T-helper 1 cell treated with Interleukin-12 subunit alpha and Interleukin-12 subunit beta and Interleukin-4 antibody, amounts not matched to agents 30 μg/mL and 1 μg/mL, for 36 hours (primary cell): ENCODE measurements around the gene MIGA2.

ENCODE experiments used
- H3K27ac Mint-ChIP-seq: one replicate; pipeline ENCODE4 v1.8.0; 2021; ENCODE audit warnings: mild to moderate bottlenecking, mixed read lengths
- H3K27me3 Mint-ChIP-seq: one replicate; pipeline ENCODE4 v1.8.0; 2021; ENCODE audit warnings: low read depth, mixed read lengths
- H3K36me3 Mint-ChIP-seq: one replicate; pipeline ENCODE4 v1.8.0; 2021; ENCODE audit warnings: low read depth, mixed read lengths
- H3K4me1 Mint-ChIP-seq: one replicate; pipeline ENCODE4 v1.8.0; 2021; ENCODE audit warnings: low read depth, mixed read lengths
- H3K4me3 Mint-ChIP-seq: one replicate; pipeline ENCODE4 v1.8.0; 2021; ENCODE audit warnings: mild to moderate bottlenecking, moderate library complexity, mixed read lengths
- H3K9me3 Mint-ChIP-seq: one replicate; pipeline ENCODE4 v1.8.0; 2021; ENCODE audit warnings: mixed read lengths

MIGA2 gene

DNA sequence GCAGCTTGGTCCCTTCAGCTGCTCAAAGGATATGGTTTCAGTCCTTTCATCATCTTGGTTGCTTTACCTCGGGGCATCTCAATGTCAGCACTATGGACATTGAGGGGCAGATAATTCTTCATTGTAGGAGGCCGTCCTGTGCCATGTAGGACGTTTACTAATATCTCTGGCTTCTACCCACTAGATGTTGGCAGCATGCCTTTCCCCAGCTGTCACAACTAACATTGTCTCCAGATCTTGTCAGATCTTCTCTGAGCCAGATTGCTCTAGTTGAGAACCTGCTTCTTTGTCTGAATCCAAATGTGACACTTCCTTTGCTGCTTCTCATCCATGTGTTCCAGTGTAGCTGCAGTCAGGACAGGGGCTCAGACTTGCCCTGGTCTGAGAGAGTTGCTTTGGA is 85.1 kb downstream of the MIGA2 start:
- H3K9me3 Mint-ChIP-seq: no peaks in the 10 kb centered on the region
- H3K36me3 Mint-ChIP-seq: peaks cover 9% of the 10 kb centered on the region
- no peak overlapping the region for H3K4me3 Mint-ChIP-seq
- peaks cover 3% of the 10 kb centered on the region for H3K4me1 Mint-ChIP-seq
- no peaks in the 10 kb centered on the region for H3K27me3 Mint-ChIP-seq
- no peak overlapping the region for H3K27ac Mint-ChIP-seq
